Measurements from ENCODE around the gene PODXL2. TPM values are rescaled to one million over a fixed set of nuclear protein-coding genes. Genes with fewer than 3 reads are reported as not detected.

Gene PODXL2
- total RNA-seq, 4 donors from 2014 or later: 3.2 to 9.4 (median 8.0) TPM

GRCh38 chr3:127620637-127621375 lies 8.2 kb upstream of the PODXL2 start:
- no peak for DNase-seq
- intact Hi-C loops (cut with DNase I): no loop called here
- WGBS, 2 donors: 96 to 97% methylated on average over 31 to 32 of the region's 32 CpGs
- Histone ChIP-seq H3K27me3 (no peaks in the 10 kb centered on the region), H3K4me3 (replicated peaks in 1 of 3) (no peak overlapping the region), H3K4me1 (no peaks in the 10 kb centered on the region), H3K9me3 (no peaks in the 10 kb centered on the region), H3K27ac (no peak overlapping the region), H3K36me3 (peaks cover 9 to 18% of the 10 kb centered on the region in 2 donors)
- TF ChIP-seq POLR2A (IDR thresholded peaks at IDR 0.05) (no peak), CTCF (IDR thresholded peaks at IDR 0.05) (no peak)

- TF ChIP-seq POLR2A (IDR thresholded peaks at IDR 0.05): no peak
- no peak for TF ChIP-seq CTCF (IDR thresholded peaks at IDR 0.05)
- Histone ChIP-seq H3K27me3 (no peaks in the 10 kb centered on the region), H3K36me3 (peaks cover 9 to 18% of the 10 kb centered on the region in 2 donors), H3K4me1 (no peaks in the 10 kb centered on the region), H3K4me3 (replicated peaks in 1 of 3) (no peak overlapping the region), H3K9me3 (no peaks in the 10 kb centered on the region), H3K27ac (no peak overlapping the region)
- 92 to 97% methylated on average over 9 to 11 of the region's 11 CpGs for WGBS, 2 donors
- DNase-seq: no peak
- intact Hi-C loops (cut with DNase I): no loop called here
Measured at GRCh38 chr3:127622031-127622430, 7.0 kb upstream of the PODXL2 start.

- no peaks in the 10 kb centered on the region for H3K4me1 ChIP-seq
- H3K27me3 ChIP-seq: no peaks in the 10 kb centered on the region
- intact Hi-C loops (cut with DNase I): no loop called here
- no peak overlapping the region for H3K4me3 ChIP-seq (replicated peaks in 1 of 3)
- 94 to 95% methylated on average over 8 of the region's 8 CpGs for WGBS, 2 donors
- no peak overlapping the region for H3K27ac ChIP-seq
- H3K36me3 ChIP-seq: peaks cover 9 to 18% of the 10 kb centered on the region in 2 donors
- DNase-seq: no peak
- H3K9me3 ChIP-seq: no peaks in the 10 kb centered on the region
- TF ChIP-seq POLR2A (IDR thresholded peaks at IDR 0.05): no peak
- TF ChIP-seq CTCF (IDR thresholded peaks at IDR 0.05): no peak
Measured at GRCh38 chr3:127622772-127623576, 6.0 kb upstream of the PODXL2 start.

GRCh38 chr3:127624063-127624462 lies 4.9 kb upstream of the PODXL2 start:
- Histone ChIP-seq H3K36me3 (peaks cover 9 to 18% of the 10 kb centered on the region in 2 donors), H3K27ac (no peak overlapping the region), H3K27me3 (no peaks in the 10 kb centered on the region), H3K4me1 (no peaks in the 10 kb centered on the region), H3K4me3 (replicated peaks in 1 of 3) (no peak overlapping the region), H3K9me3 (no peaks in the 10 kb centered on the region)
- TF ChIP-seq CTCF (IDR thresholded peaks at IDR 0.05) (no peak), POLR2A (IDR thresholded peaks at IDR 0.05) (no peak)
- intact Hi-C loops (cut with DNase I): no loop called here
- DNase-seq: no peak
- 82 to 85% methylated on average over 5 of the region's 5 CpGs for WGBS, 2 donors

- 66 to 72% methylated on average over 2 of the region's 2 CpGs for WGBS, 2 donors
- TF ChIP-seq POLR2A (IDR thresholded peaks at IDR 0.05): no peak
- no peak for TF ChIP-seq CTCF (IDR thresholded peaks at IDR 0.05)
Measured at GRCh38 chr3:127625821-127626220, 3.2 kb upstream of the PODXL2 start.

More at GRCh38 chr3:127625821-127626220, 3.2 kb upstream of the PODXL2 start:
- H3K9me3 ChIP-seq: no peaks in the 10 kb centered on the region
- no peak overlapping the region for H3K4me3 ChIP-seq (replicated peaks in 1 of 3)
- no peak for DNase-seq
- H3K27me3 ChIP-seq: no peaks in the 10 kb centered on the region
- peaks cover 4 to 6% of the 10 kb centered on the region in 2 donors for H3K36me3 ChIP-seq
- H3K4me1 ChIP-seq: peaks cover 6 to 7% of the 10 kb centered on the region in 2 donors
- intact Hi-C loops (cut with DNase I): no loop called here
- no peak overlapping the region for H3K27ac ChIP-seq
